Activated naive CD8-positive, alpha-beta T cell treated with anti-CD3 and anti-CD28 coated beads, Interleukin-2, amount 50 U/mL, for 24 hours (primary cell): ENCODE results near the gene GRAMD1B.
"Not testable (repeated sequence)": the region's sequence is repeated elsewhere in the genome, so short reads cannot be mapped to it uniquely, and the experiment has no call there.

Experiments used
- ATAC-seq: fragments of 150-1000 bp; cut with Tn5 transposase; one replicate; pipeline ENCODE4 v1.10.0; 2021
- DNase-seq: peaks from one replicate; pipeline ENCODE4 v3.0.0; 2021
- H3K27ac Mint-ChIP-seq: one replicate; pipeline ENCODE4 v1.8.0; 2021; ENCODE audit warnings: mild to moderate bottlenecking, mixed read lengths
- H3K27me3 Mint-ChIP-seq: one replicate; pipeline ENCODE4 v1.8.0; 2021; ENCODE audit warnings: mixed read lengths
- H3K36me3 Mint-ChIP-seq: one replicate; pipeline ENCODE4 v1.8.0; 2021; ENCODE audit warnings: low read depth, mixed read lengths
- H3K4me1 Mint-ChIP-seq: one replicate; pipeline ENCODE4 v1.8.0; 2021; ENCODE audit warnings: mixed read lengths
- H3K4me3 Mint-ChIP-seq: one replicate; pipeline ENCODE4 v1.8.0; 2021; ENCODE audit warnings: mild to moderate bottlenecking, moderate library complexity, mixed read lengths
- H3K9me3 Mint-ChIP-seq: one replicate; pipeline ENCODE4 v1.8.0; 2021; ENCODE audit warnings: mixed read lengths

Gene GRAMD1B

DNA sequence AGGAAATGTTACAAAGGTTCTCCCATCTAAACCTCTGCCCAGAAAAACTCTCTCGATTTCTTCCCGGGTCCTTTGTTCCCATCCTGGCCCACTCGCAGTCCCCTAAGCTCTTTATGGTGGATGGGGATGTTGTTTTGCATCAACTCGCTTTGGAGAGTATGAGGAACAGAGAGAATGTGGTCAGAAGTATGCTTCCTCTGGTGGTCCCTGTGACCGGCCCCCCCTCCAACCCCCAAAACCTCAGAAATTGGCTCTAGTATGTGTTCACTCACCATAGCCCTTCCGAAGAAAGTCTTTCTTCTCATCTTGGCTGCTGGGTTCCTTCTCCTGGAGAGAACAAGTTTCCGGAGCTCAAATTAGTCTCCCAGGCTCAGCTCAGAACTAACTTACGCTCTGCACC is 54.4 kb downstream of the GRAMD1B start:
- Mint-ChIP-seq H3K9me3 (no peaks in the 10 kb centered on the region), H3K36me3 (peaks cover 11% of the 10 kb centered on the region), H3K4me3 (no peak overlapping the region), H3K4me1 (peaks cover 50% of the 10 kb centered on the region), H3K27ac (peak overlapping the region; percentile 36), H3K27me3 (peaks cover 3% of the 10 kb centered on the region)
- DNase-seq, result no peak
- no peak for ATAC-seq

DNA sequence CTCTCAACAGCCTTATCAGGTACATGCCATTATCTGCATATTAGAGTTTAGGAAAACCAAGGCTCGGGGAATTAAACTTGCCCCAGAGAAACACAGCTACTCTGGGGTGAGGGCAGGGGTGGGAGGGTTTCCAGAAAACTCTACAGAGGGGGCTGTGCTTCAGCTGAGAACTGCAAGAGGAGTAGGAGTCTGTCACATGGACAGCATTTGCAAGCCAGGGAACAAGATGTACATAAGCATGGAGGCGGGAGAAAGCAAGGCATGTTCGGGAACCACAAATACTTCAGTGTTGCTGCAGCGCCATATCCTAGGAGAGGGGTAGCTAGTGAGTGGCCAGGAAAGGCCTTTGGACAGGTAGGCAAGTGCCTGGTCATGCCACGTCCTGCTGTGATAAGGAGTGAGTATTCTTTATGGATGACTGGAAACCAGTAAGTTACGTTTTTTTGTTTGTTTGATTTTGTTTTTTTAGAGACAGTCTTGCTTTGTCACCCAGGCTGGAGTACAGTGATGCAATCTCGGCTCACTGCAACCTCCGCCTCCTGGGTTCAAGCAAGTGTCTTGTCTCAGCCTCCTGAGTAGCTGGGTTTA is 57.2 kb downstream of the GRAMD1B start:
- DNase-seq (no peak), ATAC-seq (no peak)
- no peak overlapping the region for H3K4me3 Mint-ChIP-seq
- H3K27me3 Mint-ChIP-seq, result peaks cover 3% of the 10 kb centered on the region
- no peaks in the 10 kb centered on the region for H3K9me3 Mint-ChIP-seq
- peaks cover 27% of the 10 kb centered on the region for H3K4me1 Mint-ChIP-seq
- no peak overlapping the region for H3K27ac Mint-ChIP-seq
- peaks cover 5% of the 10 kb centered on the region for H3K36me3 Mint-ChIP-seq

DNA sequence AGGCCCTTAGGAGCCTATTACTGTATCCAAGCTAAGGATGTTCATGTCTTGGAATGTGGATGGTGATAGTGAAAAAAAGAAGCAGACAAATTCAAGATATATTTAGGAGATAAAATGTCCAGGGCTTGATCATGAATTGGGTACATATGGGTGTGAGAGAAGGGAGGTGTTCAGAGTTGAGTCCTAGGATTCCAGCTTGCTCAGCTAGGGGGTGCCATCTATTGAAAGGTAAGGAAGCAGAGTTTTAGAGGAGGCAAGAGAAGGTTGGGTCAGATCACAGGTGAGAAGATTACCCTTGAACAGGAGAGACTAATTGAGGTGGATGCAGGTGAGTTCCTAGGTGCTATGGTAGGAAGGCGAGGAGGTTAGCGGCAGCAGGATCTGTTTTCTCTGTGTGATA is 60.5 kb downstream of the GRAMD1B start:
- ATAC-seq, result no peak
- no peaks in the 10 kb centered on the region for H3K4me1 Mint-ChIP-seq

DNA sequence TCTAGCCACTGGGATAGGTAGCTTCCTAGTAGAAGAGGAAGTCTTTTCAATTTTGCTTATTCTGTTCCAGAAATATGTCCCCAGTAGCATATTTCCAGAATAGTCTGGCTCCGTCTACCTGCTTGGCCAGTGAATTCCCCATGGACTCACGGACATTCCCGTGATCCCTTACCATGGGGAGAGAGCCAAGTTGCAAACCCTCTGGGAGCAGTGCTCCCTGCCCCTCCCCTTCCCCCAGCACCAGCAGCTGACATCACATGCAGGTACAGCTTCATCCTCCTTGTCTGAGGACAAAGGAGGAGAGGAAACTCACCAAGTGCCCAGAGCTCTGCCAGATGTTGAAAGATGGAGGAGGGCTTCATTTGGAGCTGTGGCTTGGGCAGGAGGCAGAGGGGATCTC is 61.2 kb downstream of the GRAMD1B start:
- H3K27me3 Mint-ChIP-seq, result no peaks in the 10 kb centered on the region
- no peaks in the 10 kb centered on the region for H3K9me3 Mint-ChIP-seq
- no peak overlapping the region for H3K4me3 Mint-ChIP-seq
- no peak for ATAC-seq
- H3K36me3 Mint-ChIP-seq, result peaks cover 2% of the 10 kb centered on the region
- no peak overlapping the region for H3K27ac Mint-ChIP-seq
- DNase-seq, result no peak
- no peaks in the 10 kb centered on the region for H3K4me1 Mint-ChIP-seq

More for the DNA sequence above, 60.5 kb downstream of the GRAMD1B start:
- peaks cover 2% of the 10 kb centered on the region for H3K36me3 Mint-ChIP-seq
- H3K27ac Mint-ChIP-seq, result no peak overlapping the region
- H3K27me3 Mint-ChIP-seq, result no peaks in the 10 kb centered on the region
- DNase-seq, result no peak
- H3K9me3 Mint-ChIP-seq, result no peaks in the 10 kb centered on the region
- H3K4me3 Mint-ChIP-seq, result no peak overlapping the region

DNA sequence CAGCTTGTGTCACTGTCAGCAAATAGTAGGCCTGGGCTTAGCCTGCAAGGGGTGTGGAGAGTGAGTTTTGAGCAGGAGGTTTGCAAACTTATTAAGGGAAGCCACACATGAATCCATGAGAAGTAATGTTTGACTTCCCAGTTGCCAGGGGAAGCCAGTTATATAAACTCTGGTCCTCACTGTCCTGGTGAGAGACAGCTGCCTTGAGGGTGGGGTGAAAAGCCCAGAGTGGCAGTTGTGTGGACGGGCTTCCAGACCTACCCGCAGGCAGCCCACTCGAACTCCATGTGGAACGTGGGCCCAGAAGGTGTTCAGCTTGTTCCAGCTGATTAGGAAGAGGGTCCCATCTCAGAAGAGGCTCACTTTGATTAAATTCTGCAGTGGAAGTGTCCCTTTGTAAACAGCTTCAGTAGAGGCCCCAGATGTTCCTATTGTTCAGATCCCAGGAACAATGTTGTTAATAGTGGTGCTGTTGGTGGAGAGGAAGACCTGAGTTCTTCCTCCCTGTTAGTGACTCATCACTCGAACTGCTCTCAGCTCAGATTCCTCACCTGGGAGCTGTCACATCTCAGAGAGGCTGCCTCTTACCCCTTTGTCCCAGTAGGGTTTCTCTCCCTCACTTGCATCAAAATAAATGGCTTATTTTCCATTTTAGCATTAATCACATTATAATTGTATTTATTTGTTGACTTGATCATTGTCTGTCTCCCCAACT is 63.4 kb downstream of the GRAMD1B start:
- no peaks in the 10 kb centered on the region for H3K9me3 Mint-ChIP-seq
- H3K36me3 Mint-ChIP-seq, result peaks cover 2% of the 10 kb centered on the region
- no peak for DNase-seq
- no peak for ATAC-seq
- H3K4me3 Mint-ChIP-seq, result no peak overlapping the region
- H3K27me3 Mint-ChIP-seq, result no peaks in the 10 kb centered on the region
- H3K4me1 Mint-ChIP-seq, result no peaks in the 10 kb centered on the region
- no peak overlapping the region for H3K27ac Mint-ChIP-seq

DNA sequence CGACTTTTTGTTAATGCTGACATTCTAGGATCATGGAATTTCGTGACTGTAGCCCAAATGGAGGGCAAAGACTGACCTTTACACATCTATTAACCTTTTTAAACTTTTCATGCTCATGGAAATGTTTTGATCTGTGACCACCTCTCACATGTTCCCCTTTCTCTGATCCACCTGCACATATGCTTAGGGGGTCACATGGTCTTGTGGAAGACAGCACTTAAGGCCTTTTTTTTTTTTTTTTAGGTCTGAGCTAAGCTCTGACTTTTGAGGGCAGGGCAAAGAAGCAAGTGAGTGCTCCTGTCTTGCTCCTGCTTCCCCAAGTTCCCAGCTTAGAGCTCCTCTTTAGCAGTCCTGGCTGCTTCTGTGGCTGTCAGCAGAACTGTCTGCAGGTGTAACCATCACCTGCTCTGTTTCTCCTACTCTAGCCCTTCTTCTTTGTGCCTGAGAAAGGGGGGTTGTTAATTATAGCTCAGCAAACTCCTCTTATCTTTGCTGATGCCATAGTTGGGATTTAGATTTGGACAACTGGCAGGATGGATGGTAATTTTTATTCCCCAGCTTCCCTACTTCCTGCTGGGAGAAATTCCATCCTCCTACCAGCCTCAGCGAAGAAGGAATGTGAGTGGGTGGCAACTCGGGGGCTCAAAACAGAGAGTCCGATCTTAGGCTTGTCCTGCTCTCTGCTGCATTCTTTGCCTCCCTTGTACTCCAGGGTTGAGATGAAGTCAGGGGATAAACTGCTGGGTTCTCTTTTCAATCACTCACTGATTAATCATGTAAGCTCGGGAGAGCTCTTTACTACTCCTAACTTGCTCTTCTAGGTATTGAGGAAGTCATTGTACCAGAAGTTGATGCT is 64.4 kb downstream of the GRAMD1B start:
- Mint-ChIP-seq H3K9me3 (no peaks in the 10 kb centered on the region), H3K36me3 (peaks cover 2% of the 10 kb centered on the region), H3K27ac (no peak overlapping the region), H3K27me3 (no peaks in the 10 kb centered on the region), H3K4me1 (no peaks in the 10 kb centered on the region), H3K4me3 (no peak overlapping the region)
- no peak for ATAC-seq
- DNase-seq, result no peak

DNA sequence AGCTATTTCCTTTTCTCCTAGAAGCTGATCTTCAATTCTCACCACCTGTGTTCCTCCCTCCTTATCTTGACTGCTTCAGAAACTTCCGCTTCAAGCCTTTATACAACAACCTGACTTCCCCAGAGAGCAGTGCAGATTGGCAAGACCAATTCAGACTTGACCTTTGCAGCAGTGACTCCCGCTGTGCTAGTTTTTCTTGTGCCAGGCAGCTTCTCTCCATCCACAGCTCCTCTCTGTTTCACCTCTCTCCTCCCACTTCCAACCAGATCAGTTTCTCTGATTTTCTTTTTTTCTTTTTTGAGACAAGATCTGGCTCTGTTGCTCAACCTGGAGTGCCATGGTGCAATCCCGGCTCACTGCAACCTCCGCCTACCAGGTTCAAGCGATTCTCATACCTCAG is 74.3 kb downstream of the GRAMD1B start:
- Mint-ChIP-seq H3K4me3 (no peak overlapping the region), H3K27ac (no peak overlapping the region), H3K4me1 (peaks cover 4% of the 10 kb centered on the region), H3K9me3 (no peaks in the 10 kb centered on the region), H3K36me3 (peaks cover 2% of the 10 kb centered on the region), H3K27me3 (no peaks in the 10 kb centered on the region)
- DNase-seq, result no peak
- ATAC-seq, result no peak

DNA sequence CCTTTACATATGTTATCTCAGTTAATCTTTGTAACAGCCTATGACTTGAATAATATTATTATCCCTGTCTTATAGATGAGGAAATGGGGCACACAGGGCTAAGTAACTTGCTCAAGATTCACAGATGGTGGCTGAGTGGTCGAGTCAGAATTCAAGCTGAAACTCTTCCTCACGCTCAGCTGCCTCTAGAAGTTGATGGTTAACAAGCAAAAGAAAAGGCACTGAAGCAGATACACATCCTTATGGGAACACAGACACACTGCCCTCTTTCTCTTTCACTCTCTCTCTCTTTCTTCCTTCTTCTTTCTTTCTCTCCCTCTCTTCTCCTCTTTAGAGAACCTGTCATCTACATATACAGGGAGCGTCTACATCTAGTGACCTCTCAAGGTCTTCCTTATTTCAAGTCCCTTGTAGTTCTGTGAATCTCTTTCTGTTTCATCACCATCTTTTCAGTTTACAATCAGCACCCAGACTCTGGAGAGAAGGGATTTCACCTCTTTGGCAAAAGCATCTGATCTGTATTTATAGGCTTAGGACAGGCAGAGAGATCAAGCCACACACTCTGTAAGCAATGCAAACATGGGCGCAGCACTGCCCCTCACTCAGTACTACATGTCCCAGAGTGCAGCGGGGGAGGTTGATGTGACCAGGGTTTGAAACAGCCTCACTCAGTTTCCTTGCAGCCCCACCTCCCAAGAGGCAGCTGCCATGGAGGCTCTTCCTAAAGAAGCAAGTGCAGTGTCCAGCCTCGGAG is 75.7 kb downstream of the GRAMD1B start:
- Mint-ChIP-seq H3K36me3 (peaks cover 2% of the 10 kb centered on the region), H3K27me3 (no peaks in the 10 kb centered on the region), H3K27ac (no peak overlapping the region), H3K9me3 (no peaks in the 10 kb centered on the region), H3K4me3 (no peak overlapping the region), H3K4me1 (peaks cover 4% of the 10 kb centered on the region)
- DNase-seq, result no peak
- no peak for ATAC-seq

DNA sequence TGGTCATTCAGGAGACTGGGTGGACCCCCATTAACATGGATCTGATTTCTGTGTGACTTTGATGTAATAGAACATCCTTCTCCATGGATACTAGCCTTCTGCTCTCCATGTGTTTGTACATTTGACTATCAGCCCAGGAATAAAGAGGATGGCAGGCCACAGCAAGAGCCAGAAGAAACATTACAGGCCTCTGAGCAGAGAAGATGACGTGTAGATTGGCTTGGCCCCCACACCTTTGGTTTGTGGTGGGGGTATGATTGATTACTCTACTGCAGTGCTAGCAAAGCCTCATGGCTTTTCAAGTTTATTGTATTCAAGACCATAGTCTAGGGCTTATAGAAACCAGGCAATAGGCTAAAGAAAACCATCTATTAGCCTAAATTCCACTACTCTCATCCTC is 77.0 kb downstream of the GRAMD1B start:
- Mint-ChIP-seq H3K4me1 (peaks cover 6% of the 10 kb centered on the region), H3K27ac (no peak overlapping the region), H3K36me3 (peaks cover 2% of the 10 kb centered on the region), H3K9me3 (no peaks in the 10 kb centered on the region), H3K27me3 (no peaks in the 10 kb centered on the region), H3K4me3 (no peak overlapping the region)
- no peak for DNase-seq
- ATAC-seq, result no peak

DNA sequence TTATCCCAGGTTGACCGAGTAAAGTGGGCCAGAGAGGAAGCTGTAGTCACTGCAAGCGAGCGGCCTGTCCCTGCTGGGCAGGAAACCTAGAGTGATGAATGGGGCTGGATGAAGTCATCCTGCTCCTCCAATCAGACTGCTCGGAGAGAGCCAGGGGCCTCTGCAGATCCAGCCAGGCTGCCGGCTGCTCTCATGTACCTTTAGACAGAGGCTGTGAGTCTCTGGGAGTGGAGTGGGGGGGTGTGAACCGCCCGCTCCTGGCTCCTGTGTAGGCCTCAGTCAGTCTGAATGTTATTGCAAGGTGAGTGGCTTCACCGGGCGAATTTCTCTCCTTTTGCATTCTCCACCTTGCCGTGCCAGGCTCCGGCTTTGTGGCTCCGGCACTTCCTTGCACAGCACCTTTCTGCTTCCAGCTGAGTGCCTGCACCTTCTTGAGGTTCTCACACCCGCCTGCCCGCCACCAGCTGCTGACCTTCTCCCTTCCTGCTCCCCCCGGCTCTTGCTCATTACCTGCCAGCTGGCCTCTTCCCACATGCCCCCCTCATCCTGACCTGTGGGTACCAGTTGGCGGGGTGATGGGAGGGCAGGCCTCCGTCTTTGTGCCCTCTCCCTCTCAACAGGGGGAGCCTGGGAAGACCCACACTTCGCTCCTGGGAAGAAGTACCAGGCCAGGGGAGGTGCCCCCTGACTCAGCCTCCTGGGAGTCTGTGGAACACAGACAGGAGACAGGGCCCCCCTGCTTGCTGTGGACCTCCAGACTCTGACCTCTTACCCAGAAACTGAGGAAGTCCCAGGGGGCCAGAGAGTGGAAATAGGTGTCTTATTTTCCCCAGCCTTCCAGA is 79.9 kb downstream of the GRAMD1B start:
- H3K27ac Mint-ChIP-seq, result no peak overlapping the region
- ATAC-seq (no peak), DNase-seq (no peak)
- H3K36me3 Mint-ChIP-seq, result no peaks in the 10 kb centered on the region
- peaks cover 6% of the 10 kb centered on the region for H3K4me1 Mint-ChIP-seq
- no peak overlapping the region for H3K4me3 Mint-ChIP-seq
- no peaks in the 10 kb centered on the region for H3K27me3 Mint-ChIP-seq
- no peaks in the 10 kb centered on the region for H3K9me3 Mint-ChIP-seq

DNA sequence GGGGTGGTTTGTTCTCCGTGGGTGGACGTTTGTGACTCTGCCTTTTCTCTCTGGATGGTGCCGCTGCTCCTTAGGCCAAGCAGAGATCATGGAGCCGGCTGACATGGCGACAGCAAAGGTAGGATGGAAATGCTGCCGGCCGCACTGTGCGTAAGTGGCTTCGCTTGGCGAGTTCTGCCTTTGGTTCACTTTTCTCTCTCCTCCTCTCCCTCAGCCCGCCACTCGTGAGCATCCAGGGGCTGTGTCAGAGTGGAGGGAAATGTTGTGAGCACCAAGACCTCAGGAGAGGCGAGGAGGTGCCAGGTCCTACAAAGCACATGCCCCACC is 80.5 kb downstream of the GRAMD1B start:
- no peak for DNase-seq
- no peaks in the 10 kb centered on the region for H3K27me3 Mint-ChIP-seq
- no peaks in the 10 kb centered on the region for H3K9me3 Mint-ChIP-seq
- H3K27ac Mint-ChIP-seq, result no peak overlapping the region
- peaks cover 6% of the 10 kb centered on the region for H3K4me1 Mint-ChIP-seq
- H3K36me3 Mint-ChIP-seq, result no peaks in the 10 kb centered on the region
- ATAC-seq, result no peak
- no peak overlapping the region for H3K4me3 Mint-ChIP-seq

DNA sequence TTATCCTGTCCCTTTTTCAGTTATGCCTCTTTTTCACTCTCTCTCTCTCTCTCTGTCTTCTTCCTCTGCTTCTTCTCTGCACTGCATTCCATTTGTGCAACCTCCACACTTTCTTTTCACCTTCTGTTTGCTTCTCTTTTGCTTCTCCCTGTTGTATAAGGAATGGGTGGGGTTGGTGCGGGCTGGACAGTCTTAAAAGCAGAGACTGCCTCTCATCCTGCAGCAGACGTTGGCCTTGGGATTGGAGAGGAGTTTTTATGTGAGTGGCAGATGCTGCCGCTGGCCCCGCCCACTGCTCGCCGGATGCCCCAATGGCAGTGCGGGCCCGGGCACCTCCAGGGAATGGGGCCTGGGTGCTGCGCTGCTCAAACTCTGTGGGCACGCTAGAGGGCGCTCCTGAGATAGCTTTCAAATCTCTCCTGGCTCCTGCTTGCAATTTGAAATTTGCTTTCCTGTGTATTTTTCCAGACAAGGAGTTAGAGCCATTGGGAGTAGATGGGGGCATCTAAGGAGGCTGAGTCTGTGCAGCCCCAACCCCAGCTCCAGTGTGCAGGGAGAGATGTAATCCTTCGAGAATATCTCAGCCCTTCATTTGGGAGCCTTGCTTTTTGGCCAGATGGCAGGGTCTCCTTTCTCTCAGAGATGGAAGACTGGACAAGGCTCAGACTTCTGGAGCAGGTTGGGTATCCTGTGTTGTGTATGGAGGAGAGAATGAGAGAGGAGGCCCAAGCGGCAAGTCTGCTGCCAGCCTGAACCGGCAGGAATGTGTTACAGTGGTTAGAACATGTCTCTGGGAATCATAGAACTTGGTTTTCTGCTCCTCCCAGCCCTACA is 81.2 kb downstream of the GRAMD1B start:
- Mint-ChIP-seq H3K27me3 (no peaks in the 10 kb centered on the region), H3K4me3 (no peak overlapping the region), H3K27ac (no peak overlapping the region), H3K9me3 (no peaks in the 10 kb centered on the region), H3K36me3 (no peaks in the 10 kb centered on the region), H3K4me1 (peaks cover 8% of the 10 kb centered on the region)
- DNase-seq (peak; percentile 81), ATAC-seq (peak; percentile 89)

DNA sequence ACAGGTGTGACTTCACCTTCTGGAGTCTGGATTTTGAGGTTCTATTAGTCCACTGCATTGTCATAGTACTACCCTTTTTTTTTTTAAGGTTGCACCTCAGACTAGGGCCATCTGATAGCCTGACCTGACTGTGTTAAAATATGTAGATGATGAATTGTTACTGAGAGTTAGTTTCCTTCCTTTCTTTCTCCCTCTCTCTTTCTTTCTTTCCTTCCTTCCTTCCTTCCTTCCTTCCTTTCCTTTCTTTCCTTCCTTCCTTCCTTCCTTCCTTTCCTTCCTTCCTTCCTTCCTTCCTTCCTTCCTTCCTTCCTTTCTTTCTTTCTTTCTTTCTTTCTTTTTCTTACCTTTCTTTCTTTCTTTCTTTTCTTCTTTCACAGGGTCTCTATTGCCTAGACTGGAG is 83.2 kb downstream of the GRAMD1B start:
- H3K4me1 Mint-ChIP-seq, result peaks cover 20% of the 10 kb centered on the region
- not testable (repeated sequence) for H3K9me3 Mint-ChIP-seq, H3K4me3 Mint-ChIP-seq, H3K27ac Mint-ChIP-seq, H3K36me3 Mint-ChIP-seq, ATAC-seq, H3K27me3 Mint-ChIP-seq, DNase-seq
